GM21381 (cell line): ENCODE results near the gene NAPSA.
"Not testable (repeated sequence)": the region's sequence is repeated elsewhere in the genome, so short reads cannot be mapped to it uniquely, and the experiment has no call there.

ENCODE experiments used
- ATAC-seq: cut with Tn5 transposase; IDR thresholded peaks from one replicate; pipeline ENCODE4 v1.9.1; 2021; ENCODE audit warnings: mild to moderate bottlenecking, moderate library complexity; ENCODE audit not compliant: unreplicated experiment

NAPSA gene

DNA sequence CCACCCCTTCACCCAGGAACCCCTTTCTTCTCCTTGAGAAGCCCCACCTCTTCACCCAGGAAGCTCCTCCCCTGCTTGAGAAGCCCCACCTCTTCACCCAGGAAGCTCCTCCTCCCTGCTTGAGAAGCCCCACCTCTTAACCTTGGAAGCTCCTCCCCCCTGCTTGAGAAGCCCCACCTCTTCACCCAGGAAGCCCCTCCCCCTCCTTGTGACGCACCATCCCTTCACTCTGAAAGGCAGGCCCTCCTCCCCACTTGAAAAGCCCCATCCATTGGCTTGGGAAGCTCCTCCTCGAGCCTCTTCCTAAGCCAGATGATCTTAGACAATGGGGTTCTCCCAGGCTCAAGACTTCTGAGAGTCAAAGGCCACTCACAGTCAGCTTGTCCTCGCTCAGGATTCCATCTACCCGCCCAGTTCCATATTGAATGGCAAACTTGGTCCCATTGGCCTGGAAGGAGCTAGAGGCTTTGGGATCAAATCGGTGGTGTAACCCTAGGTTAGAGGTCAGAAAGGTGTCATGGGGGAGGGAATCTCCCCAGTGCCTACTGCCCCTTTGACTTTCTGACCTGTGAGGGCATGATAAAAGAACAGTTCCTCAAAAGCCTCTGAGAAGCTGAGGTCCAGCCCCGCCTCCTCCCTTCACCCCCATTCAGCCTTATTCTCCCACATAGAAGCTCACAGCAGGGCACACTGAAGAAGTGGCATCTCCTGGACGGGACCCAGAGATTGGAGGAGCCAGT, 4.0 kb downstream of the NAPSA start:
- ATAC-seq, result no peak

DNA sequence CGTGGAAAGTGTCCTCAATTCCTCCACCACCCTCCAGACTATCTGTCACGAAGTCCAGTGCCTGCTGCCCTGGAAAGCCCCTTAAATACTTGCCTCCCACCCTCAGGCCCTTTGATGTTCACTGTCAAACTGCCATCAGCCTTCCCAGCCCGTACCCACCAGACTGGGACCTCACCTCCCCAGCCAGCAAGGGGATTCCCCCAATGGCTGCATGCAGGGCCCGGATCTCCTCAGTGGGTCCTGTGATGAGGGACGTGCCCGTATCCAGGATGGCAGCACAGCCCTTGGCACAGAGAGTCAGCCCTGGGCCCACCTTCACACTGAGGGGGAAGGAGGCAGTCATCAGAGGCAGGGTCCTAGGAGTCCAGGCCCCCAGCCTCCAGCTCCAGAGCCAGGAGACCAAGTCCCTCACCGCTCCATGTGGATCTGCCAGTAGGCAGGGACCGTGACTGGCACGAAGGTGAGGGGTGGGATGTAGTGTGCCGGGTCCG, 6.1 kb downstream of the NAPSA start:
- no peak for ATAC-seq

DNA sequence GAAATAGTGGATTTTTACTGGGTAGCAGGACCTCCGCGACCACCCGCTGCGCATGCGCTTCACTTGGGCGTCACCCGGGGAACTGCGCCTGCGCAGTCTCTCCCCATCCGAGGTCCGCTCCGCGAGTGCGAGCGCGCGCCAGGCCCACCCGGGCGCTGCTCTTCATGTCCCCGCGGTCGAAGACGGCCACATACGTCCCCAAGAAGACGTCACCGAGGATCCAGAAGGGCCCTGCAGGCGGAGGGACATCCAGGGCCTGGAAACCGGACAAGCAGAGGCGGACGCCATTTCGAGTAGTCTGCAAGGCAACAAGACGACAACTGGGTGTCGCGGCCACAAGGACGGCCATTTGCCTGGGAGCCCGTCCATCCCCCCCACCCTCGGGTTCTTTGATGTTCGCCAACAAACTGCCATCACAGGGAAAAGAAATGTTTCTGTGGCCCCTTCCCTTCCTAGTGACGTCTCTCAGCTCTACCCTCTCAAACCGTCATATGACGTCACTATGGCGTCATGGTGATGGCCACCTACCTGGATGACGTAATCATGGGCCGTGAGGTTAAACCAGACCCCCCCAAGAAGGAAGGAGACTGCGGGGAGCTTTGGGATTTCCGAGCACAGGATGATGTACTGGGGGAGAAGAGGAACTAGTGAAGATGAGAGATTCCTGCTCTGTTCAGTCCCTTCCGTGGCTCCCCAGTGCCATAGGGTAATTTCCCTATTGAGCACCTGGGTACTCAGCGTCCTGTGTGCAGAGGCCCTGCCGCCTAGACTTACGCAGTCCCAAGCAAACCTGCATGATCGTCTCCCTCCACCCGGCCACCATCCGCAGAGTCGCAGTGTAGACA, 6.7 kb downstream of the NAPSA start:
- ATAC-seq, result no peak

DNA sequence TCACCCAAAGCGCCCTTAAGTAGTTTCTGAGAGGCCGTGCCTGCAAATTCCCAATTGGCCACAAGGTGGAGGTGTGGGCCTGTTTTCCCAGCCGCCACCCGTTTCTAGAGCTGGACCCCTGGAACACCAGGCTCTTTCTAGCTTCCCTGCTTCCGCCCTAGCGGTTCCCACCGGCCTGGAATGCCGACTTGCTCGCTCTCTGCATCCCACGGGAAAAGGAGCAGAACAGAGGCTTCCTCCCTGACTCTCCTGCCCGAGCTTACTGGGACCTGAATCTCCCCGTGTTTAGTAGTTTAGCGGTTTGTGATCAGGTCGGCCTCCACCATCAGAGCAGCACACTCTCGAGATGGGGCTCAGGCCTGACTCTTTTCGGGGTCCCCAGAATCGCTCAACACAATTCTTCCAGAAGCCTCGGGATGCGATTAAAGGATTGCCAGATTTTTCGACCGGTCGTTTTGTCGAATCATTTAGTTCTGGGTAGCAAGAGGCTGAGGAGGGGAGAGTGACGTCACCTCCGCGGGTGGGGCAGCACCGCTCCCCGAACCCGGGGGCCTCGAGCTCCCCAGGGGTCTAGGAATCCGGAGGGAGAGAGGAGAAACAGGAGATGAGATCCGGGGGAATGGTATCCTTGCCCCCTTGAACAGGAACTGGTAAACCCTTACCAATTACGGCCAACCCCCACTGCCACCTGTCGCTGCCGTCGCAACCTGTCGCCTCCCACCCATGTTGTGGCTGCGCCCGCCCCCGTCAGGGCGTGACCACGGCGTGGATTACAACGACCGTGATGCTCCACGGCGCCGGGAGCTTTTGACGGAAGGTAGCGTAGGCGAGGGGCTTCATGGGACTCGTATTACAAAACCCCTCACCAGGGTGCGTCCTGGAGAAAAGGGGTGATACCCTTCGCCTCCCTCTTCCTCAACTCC, 8.0 kb downstream of the NAPSA start:
- ATAC-seq, result peak; percentile 49

DNA sequence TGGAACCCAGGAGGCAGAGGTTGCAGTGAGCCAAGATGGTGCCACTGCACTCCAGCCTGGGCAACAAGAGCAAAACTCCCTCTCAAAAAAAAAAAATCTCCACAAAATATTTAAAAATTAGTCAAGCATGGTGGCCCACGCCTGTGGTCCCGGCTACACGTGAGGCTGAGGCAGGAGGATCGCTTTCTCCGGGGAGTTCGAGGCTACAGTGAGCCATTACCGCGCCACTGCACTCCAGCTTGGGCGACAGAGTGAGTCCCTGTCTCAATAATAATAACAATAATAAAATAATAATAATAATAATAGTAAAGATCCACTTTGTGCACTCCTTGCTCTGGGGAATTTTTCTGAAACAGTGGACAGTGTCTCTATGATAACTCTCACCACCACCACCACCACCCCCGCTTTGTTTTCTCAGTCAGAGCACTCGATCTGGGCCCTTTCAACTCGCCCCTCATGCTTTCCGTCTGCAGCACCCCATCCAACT, 8.7 kb downstream of the NAPSA start:
- ATAC-seq, result no peak

DNA sequence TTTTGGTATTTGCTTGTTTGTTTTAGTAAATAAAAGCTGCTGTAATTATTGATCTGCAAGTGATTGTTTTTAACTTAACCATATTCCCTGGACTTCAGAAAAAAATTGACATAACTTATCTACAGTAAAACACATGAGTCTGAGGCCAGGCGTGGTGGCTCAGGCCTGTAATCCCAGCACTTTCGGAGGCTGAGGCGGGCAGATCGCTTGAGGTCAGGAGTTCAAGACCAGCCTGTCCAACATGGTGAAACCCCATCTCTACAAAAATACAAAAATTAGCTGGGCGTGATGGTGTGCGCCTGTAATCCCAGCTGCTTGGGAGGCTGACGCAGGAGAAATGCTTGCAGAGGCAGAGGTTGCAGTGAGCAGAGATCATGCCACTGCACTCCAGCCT, 12.0 kb downstream of the NAPSA start:
- ATAC-seq, result not testable (repeated sequence)

DNA sequence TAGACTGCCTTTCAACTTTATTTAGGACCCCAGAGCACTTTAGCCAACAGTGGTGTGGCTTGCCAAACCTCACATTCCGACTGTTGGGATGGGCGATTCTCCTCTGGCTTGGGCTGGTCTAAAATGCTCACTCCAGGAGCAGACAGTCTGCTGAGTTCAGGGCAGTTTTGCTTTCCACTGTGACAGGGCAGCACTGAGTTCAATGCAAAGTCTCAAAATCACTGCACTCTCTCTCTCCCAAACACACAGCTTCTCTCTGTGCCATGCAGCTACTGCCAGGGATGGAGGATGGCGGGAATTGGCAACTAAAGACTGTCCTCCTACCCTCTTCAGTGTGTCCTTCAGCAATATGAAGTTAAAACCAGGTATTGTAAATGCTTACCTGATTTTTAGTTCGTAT, 13.2 kb downstream of the NAPSA start:
- ATAC-seq, result no peak

DNA sequence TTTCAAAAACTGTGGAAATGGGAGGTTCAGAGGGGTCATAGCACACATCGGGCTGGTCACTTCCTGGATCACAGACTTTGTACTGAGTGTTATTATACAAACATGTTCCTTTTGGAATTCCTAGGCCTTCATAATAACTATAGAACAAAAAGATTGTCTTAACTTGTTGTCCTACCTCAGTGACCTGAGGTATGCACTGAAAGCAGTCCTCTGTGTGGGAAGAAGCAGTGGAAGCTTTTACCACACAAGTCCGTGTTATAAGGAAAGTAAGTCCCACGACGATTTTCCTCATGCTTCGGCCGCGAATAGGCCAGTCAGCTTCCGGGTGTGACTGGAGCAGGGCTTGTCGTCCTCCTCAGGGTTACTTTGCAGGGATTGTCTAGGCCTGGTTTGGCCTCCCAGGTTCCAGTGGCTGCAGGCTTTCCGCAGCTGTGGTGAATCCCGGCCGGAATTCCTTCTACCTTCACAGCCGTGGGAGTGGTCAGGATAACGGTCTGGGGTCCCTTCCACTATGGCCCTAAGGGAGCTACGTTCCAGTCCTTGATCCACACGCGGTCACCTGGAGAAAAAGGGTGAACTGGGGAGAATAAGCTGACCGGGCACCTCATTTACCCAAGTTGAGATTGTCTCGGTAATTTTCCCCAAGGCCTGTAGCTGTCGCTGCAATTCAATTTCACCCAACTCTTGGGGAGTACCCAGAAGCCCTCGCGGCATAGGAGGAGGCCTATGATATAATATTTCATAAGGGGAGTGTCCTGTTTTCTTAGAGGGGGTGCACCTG, 16.0 kb downstream of the NAPSA start:
- no peak for ATAC-seq

DNA sequence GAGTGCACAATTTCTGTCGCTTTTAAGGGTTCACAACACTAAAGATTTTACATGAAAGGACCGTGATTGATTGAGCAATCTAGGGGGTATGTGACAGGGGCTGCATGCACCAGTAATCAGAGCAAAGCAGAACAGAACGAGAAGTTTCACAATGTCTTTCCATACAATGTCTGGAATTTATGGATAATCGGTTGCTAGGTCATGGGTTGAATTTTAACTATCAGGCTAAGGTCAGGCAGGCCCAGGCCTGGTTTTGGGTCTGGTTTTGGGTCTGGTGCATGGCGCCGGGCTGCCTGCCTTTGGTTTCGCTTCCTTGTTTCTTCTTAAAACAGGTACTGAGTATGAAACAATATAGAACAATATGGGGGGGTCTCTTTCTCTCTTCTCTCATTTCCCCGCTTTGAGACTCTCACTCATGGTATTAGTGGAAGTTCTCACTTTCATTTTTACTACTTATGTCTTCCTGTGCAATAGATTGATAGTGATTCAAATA, 18.3 kb downstream of the NAPSA start:
- not testable (repeated sequence) for ATAC-seq

DNA sequence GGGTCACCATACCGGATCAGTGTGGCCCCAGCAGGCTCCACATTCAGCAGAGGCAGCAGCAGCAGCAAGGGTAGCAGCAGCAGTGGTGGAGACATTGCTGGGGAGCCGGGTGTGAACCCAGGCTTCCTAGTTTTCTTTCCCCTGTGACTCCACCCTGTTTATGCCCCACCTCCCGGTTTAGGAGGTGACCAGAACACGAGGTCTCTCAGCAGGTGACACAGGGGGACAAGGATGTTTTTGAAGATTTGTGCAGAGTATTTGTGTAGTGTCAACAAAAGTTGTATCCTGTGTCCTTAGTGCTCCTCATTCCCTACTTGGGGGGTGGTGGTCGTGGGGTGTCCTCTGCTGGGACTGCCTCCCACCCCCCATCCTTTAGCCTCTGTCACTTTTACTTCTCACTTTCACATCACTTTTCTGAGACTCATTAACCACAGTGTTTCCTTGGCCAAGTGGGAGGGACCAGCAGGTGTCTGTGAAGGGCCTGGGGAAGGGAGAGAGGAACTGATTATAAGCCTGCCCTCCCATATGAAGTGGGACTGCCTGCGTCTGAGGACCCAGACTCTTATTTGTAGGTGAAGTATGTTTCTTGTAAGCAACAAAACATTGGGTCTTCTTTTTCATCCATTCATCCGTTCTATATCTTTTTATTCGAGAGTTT, 20.6 kb downstream of the NAPSA start:
- peak; percentile 53 for ATAC-seq

DNA sequence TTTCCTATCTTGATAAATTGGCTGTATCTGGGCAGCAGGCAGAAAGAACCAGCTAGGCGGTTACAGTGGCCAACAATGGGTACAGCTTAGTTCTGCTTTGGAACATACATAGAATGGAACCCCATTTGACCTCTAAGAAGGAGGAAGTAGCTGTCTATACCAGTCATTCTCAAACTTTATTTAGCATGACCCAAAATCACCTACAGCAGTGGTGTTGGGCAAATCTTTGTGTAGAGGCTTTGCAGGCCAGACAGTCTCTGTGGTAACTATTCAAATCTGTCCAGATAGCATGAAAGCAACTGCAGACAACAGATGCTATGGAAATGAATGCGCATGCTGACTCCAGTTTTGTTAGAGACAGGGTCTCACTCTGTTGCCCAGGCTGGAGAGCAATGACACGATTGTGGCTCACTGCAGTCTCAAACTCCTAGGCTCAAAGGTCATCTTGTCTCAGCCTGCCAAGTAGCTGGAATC, 24.3 kb downstream of the NAPSA start:
- no peak for ATAC-seq

DNA sequence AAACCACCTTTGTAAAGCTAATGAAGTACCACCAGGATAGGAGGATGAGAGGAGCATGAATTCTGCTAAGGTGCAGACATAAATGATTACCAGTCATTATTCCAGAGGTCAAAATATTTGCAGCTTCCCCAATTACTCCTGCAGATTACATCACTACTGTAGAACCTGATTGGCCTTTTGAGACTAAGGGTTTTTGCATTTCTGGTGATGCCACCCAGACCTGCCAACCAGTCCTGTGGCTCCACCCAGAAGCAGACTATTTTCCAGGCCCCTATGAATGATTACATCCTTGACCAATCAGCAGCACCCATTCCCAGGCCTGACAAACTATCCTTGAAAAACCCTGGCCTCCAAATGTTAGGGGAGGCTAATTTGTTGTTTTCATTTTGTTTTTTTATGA, 25.1 kb downstream of the NAPSA start:
- ATAC-seq, result no peak

DNA sequence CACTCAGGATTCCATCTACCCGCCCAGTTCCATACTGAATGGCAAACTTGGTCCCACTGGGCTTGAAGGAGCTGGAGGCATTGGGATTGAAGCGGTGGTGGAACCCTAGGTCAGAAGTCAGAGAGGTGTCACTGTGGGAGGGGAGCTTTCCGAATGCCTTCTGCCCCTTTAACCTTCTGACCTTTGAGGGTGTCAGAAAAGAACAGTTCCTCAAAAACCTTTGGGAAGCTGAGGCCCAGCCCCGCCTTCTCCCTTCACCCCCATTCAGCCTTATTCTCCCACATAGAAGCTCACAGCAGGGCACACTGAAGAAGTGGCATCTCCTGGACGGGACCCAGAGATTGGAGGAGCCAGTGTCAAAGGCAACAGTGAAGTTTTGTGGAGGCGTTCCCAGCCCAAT, 28.4 kb downstream of the NAPSA start:
- not testable (repeated sequence) for ATAC-seq

DNA sequence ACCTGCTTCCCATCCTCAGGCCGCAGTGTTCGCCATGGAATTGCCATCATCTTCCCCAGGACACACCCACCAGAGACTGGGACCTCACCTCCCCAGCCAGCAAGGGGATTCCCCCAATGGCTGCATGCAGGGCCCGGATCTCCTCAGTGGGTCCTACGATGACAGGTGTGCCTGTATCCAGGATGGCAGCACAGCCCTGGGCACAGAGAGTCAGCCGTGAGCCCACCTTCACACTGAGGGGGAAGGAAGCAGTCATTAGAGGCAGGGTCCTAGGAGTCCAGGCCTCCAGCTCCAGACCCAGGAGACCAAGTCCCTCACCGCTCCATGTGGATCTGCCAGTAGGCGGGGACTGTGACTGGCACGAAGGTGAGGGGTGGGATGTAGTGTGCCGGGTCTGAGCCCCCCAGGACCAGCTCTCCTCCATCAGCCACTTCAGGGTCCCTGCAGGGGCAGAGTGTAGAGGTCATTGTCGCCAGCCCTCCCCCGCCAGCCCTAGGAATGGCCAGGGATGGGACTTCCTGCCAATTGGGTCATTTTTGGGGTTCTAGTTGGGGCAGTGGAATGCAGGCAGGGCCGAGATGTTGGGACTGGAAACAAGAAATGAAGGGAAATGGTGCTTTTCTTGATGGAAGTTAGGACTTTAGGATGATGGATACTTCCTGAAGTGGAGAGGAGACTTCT, 30.6 kb downstream of the NAPSA start:
- ATAC-seq, result no peak

DNA sequence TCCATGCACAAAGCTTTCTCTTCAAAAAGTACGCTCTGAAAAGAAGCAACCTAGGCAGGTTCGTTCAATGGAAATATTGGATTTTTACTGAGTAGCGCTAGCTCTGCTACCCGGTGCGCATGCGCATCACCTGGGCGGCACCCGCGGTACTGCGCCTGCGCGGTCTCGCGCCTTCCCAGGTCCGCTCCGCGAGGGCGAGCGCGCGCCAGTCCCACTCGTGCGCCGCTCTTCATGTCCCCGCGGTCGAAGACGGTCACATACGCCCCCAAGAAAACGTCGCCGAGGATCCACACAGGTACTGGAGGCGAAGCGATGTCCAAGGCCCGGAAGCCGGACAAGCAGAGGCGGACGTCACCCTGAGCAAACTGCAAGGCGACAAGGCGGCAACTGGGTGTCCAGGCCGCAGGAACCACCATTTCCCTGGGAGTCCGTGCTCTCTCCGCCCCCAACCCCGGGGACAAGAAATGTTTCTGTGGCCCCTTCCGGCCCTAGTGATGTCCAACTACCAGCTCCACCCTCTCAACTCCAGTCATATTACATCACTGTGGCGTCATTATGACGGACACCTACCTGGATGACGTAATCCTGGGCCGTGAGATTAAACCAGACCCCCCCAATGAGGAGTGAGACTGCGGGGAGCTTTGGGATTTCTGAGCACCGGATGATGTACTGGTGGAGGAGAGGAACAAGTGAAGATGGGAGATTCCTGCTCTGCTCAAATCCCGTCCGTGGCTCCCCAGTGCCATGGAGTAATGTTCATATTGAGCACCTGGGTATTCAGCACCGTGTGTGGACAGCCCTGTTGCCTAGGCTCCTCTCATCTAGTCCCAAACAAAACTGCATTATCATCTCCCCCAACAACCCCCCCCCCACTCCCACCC, 31.5 kb downstream of the NAPSA start:
- ATAC-seq, result peak; percentile 29

DNA sequence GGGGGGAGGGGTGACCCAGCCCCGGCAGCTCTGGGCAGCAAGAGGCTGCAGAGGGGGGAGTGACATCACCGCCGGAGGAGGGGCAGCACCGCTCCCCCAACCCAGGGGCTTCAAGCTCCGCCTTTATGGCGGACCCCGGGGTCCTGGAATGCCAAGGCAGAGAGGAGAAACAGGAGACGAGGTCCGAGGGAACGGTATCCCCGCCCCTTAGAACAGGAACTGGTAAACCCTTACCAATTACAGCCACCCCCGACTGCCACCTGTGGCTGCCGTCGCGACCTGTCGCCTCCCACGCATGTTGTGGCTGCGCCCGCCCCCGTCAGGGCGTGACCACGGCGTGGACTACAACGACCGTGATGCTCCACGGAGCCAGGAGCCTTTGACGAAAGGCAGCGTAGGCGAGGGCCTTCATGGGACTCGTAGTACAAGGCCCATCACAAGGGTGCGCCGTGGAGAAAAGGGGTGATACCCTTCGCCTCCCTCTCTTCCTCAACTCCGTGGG, 32.2 kb downstream of the NAPSA start:
- ATAC-seq, result peak; percentile 38

DNA sequence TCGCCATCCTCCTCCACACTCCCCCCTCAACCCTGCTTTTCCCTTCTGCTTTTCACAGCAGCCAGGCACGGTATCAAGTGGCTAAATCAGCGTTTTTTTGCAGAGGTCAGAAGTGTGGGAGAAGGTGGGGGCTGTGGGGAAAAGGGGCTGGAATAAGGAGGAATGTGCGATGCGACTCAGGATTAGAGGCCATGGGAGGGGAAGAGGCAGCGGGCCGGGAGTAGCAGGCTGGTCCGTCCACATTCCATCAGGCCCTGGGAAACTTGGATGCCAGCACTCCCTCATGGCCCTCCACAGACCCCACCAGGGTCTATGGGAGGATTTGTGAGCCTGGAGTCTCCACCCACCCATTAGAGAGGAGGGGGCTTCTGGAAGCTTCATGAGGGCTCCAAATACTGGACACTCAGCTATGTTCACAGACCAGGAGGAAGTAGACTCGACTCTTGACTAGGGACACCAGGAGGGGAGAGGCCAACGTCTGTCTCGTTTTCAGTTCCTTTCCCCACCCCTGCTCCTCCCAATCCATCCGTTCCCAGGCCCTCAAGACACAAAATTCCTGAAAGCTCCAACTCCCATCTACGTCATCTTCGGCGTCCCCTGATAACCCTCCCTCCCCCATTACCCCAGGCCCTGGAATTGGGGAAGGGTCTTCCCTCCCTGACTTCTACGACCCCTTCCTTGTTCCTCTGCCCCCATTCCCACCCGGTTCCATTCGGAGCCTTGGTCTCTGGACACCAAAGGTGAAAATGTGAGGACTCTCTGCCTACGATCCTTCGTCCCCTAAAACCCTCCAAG, 33.0 kb downstream of the NAPSA start:
- ATAC-seq, result no peak
